Heart left ventricle (tissue), 13 donors: Measurements from ENCODE around the gene ZER1.

Experiments used
- POLR2A ChIP-seq, 2 donors: fragments of 450-650 bp; IDR thresholded peaks; one replicate each; pipeline ENCODE4 v1.6.1; 2017; ENCODE audit warnings: antibody characterized with exemption in 2 of 2, mild to moderate bottlenecking in 2 of 2, moderate library complexity in 2 of 2
- TF ChIP-seq, protein P1 (sequence below), 12 donors: fragments of 200-600 bp; sonication (generic) in 4 of 12; IDR thresholded peaks; one replicate each; pipeline versions ENCODE4 v1.5.0 to v1.8.0; 2018 to 2022; ENCODE audit warnings: antibody characterized with exemption in 12 of 12, mild to moderate bottlenecking in 5 of 12
- donor health status: ischemic (EF 13 %, LVEDD 7.1; RV severe dilation, severe dysfunction).
- donor health status: DM: no; HTN: yes; CAD: no.
- donor health status: DM: no; HTN: no; CAD: no.
- donor health status: ischemic (EF 25% LVEDD 6.9; RV normal size, moderate dysfunction).
- donor health status: ischemic (EF 25% LVEDD 5.7; RV mildly dilated, moderate dysfunction).
- donor health status: ischemic (EF 35%, LVEDD 5.7; RV mildly dilated, moderate dysfunction).
- donor health status: nonischemic (EF 11% LVEDD 7.7; RV severe dilation, severe dysfunction).
- donor health status: DM: yes; HTN: yes; CAD: no.
- donor health status: PGD.
- donor health status: ischemic (EF 29% LVEDD 5.4; RV normal size, mild dysfunction).
- donor health status: nonischemic (EF 23%, LVEDD 6.1; RV moderate dilation, normal function).

DNA sequence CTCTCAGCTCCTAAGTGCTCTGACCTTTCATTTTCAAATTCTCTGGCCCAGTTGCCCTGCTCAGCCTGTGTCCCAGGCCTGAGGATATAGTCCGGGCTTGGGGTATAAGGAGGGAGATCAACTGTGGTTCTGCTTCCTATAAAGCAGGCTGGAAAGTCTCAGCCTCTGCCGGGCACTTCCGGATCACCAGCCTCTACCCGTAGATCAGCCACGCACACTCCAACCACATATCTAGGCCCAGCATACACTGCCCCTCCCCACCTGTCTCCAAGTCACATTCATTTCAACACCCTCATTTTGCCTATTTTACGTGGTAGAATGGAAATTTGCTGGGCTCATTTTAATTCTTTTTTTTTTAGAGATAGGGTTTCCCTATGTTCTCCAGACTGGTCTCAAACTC is 3.1 kb downstream of the ZER1 start:
- TF ChIP-seq, protein P1, sequence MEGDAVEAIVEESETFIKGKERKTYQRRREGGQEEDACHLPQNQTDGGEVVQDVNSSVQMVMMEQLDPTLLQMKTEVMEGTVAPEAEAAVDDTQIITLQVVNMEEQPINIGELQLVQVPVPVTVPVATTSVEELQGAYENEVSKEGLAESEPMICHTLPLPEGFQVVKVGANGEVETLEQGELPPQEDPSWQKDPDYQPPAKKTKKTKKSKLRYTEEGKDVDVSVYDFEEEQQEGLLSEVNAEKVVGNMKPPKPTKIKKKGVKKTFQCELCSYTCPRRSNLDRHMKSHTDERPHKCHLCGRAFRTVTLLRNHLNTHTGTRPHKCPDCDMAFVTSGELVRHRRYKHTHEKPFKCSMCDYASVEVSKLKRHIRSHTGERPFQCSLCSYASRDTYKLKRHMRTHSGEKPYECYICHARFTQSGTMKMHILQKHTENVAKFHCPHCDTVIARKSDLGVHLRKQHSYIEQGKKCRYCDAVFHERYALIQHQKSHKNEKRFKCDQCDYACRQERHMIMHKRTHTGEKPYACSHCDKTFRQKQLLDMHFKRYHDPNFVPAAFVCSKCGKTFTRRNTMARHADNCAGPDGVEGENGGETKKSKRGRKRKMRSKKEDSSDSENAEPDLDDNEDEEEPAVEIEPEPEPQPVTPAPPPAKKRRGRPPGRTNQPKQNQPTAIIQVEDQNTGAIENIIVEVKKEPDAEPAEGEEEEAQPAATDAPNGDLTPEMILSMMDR (IDR thresholded peaks at IDR 0.05), result no peak
- TF ChIP-seq POLR2A (IDR thresholded peaks at IDR 0.05), result no peak
